Measurements from ENCODE around the gene TCEANC2. TPM values are rescaled to one million over a fixed set of nuclear protein-coding genes. Genes with fewer than 3 reads are reported as not detected.
"Not testable (repeated sequence)": the region's sequence is repeated elsewhere in the genome, so short reads cannot be mapped to it uniquely, and the experiment has no call there.

TCEANC2 gene
- total RNA-seq, result 7.3 and 8.1 TPM in 2 replicates

DNA sequence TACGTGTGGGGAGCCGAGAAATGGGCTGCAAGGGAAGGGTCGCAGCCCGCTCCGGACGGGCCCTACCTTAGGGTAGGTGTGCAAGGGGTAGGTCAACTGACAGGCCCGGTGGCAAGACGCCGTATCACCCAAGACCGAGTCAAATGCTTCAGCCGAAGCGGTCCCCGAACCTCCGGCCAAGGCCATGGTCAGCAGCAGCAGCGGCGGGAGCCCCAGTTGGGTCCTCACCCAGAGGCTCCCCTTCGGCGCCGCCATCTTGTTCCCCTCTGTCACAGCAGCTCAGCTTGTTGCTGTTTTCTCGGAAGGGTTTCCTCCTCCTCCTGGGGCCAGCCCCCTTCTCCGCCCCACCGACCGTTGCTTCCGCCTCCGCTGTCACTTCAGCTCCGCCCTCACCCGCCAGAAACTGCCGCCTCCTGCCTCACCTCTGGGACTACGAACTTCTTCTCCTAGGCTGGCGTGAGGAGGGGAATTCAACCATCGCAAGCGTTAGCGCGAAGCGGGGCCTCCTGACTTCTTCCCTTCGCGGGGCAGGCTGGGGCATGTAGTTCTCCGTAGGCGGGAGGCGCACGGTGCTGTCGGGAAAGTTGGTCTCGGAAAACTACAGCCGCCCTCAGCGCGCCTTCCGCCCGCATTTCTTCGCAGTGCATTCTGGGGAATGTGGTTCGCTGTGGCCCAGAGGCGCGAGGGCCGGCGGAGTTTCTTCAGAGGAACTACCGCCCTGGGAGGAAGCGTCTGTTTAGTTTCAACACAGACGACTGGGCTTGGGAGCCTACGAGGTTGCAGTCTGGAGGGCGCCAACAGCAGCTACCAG lies at the start of gene TCEANC2, which contains the start of gene TMEM59:
Gene TCEANC2, plus strand, starts transcription at position 675 of the 811 bp plus-strand sequence. CDS start 815 bp downstream, outside the sequence.
Gene TMEM59, minus strand, starts transcription at position 271 of the 811 bp plus-strand sequence. Its CDS starts 16 bp downstream, at position 255.
- Mint-ChIP-seq H3K27ac (no peak within 1 kb of the TSS), H3K4me1 (peaks cover 38% of the 10 kb centered on the region), H3K4me3 (no peak within 1 kb of the TSS), H3K36me3 (ENCODE audit: low read depth) (peaks cover 17% of the 10 kb centered on the region), H3K9me3 (no peaks in the 10 kb centered on the region), H3K27me3 (no peaks in the 10 kb centered on the region)
- ATAC-seq (ENCODE audit: low read depth) (peak; percentile 92), DNase-seq (peak; percentile 92)
- TF ChIP-seq, protein P1, sequence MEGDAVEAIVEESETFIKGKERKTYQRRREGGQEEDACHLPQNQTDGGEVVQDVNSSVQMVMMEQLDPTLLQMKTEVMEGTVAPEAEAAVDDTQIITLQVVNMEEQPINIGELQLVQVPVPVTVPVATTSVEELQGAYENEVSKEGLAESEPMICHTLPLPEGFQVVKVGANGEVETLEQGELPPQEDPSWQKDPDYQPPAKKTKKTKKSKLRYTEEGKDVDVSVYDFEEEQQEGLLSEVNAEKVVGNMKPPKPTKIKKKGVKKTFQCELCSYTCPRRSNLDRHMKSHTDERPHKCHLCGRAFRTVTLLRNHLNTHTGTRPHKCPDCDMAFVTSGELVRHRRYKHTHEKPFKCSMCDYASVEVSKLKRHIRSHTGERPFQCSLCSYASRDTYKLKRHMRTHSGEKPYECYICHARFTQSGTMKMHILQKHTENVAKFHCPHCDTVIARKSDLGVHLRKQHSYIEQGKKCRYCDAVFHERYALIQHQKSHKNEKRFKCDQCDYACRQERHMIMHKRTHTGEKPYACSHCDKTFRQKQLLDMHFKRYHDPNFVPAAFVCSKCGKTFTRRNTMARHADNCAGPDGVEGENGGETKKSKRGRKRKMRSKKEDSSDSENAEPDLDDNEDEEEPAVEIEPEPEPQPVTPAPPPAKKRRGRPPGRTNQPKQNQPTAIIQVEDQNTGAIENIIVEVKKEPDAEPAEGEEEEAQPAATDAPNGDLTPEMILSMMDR (IDR thresholded peaks at IDR 0.05), result no peak
- POLR2A ChIA-PET, result interaction anchor here (0.8 to 4.6 kb wide), 10 partner anchors 8 to 711 kb away, joined by 3 to 44 read pairs (median 4); partner anchors contain the start of genes CYB5RL, IFT25, LRRC42 and MRPL37
- intact Hi-C loops (cut with micrococcal nuclease), result loop anchor here (1.0 to 10.0 kb wide), 12 partner anchors 17 to 1998 kb away; partner anchors contain the start of genes BTF3L4, CYB5RL, LRRC42 and MAGOH
- CTCF ChIA-PET, result interaction anchor here (0.6 to 2.5 kb wide), 3 partner anchors 19 to 436 kb away, joined by 3 to 12 read pairs (median 5); no protein-coding TSS in a partner anchor

DNA sequence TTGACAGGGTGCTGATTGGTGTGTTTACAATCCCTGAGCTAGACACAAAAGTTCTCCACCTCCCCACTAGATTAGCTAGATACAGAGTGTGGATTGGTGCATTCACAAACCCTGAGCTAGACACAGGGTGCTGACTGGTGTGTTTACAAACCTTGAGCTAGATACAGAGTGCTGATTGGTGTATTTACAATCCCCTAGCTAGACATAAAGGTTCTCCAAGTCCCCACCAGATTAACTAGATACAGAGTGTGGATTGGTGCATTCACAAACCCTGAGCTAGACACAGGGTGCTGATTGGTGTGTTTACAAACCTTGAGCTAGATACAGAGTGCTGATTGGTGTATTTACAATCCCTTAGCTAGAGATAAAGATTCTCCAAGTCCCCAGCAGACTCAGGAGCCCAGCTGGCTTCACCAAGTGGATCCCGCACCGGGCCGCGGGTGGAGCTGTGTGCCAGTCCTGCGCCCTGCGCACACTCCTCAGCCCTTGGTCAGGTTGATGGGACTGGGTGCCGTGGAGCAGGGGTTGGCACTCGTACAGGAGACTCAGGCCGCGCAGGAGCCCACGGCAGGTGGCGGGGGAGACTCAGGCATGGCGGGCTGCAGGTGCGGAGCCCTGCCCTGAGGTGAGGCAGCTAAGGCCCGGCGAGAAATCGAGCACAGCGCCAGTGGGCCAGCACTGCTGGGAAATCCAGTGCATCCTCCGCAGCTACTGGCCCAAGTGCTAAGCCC lies 49.5 kb upstream of the TCEANC2 start:
- POLR2A ChIA-PET; H3K27ac Mint-ChIP-seq; CTCF ChIA-PET; H3K4me1 Mint-ChIP-seq; ATAC-seq (ENCODE audit: low read depth); H3K9me3 Mint-ChIP-seq; DNase-seq; H3K36me3 Mint-ChIP-seq (ENCODE audit: low read depth); H3K4me3 Mint-ChIP-seq; intact Hi-C loops (cut with micrococcal nuclease); H3K27me3 Mint-ChIP-seq: not testable (repeated sequence)

DNA sequence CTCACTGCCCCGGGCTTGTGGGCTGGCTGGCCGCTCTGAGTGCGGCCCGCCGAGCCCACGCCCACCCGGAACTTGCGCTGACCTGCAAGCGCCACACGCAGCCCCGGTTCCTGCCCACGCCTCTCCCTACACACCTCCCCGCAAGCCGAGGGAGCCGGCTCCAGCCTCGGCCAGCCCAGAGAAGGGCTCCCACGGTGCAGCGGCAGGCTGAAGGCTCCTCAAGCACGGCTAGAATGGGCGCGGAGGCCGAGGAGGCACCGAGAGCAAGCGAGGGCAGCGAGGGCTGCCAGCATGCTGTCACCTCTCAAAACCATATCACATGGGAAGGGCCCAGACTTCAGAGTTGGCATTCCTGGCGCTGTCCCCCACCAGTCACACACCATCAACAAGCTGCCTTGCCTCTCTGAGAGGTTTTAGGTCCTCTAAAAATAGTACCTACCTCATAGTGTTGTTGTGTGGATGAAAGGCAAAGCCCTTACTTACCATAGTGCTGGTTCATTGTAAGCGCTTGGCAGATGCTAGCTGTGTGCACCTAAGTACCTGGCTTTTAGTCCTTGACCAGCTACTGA lies 48.8 kb upstream of the TCEANC2 start:
- no peak overlapping the region for H3K4me3 Mint-ChIP-seq
- intact Hi-C loops (cut with micrococcal nuclease), result no loop called here
- CTCF ChIA-PET, result no interaction called here
- TF ChIP-seq, protein P1 (IDR thresholded peaks at IDR 0.05), result no peak
- ATAC-seq (ENCODE audit: low read depth) (no peak), DNase-seq (no peak)
- H3K36me3 Mint-ChIP-seq (ENCODE audit: low read depth), result no peaks in the 10 kb centered on the region
- peaks cover 3% of the 10 kb centered on the region for H3K27me3 Mint-ChIP-seq
- H3K4me1 Mint-ChIP-seq, result no peaks in the 10 kb centered on the region
- no peaks in the 10 kb centered on the region for H3K9me3 Mint-ChIP-seq
- H3K27ac Mint-ChIP-seq, result no peak overlapping the region
- POLR2A ChIA-PET, result no interaction called here

DNA sequence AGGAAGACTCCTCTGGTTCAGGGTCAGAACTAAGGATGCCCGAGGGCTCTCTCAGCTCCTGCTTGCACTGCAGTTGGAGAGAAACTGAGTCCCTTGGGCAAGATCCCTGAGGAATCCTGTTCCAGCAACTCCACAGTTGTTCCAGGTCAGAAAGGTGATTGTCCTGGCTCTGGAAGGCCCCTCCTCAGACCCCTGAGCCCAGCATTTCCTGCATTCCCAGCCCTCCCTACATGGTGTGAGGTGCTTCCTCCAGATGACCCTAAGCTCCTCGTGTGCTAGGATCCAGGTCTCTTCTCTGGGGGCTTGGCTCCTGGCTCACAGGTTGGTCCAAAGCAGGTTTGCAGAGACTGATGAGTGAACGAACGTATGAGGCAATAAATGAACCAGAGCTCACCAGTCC lies 46.9 kb upstream of the TCEANC2 start:
- POLR2A ChIA-PET, result no interaction called here
- intact Hi-C loops (cut with micrococcal nuclease), result no loop called here
- CTCF ChIA-PET, result no interaction called here
- TF ChIP-seq, protein P1 (IDR thresholded peaks at IDR 0.05), result no peak
- Mint-ChIP-seq H3K27me3 (peaks cover 8% of the 10 kb centered on the region), H3K4me1 (no peaks in the 10 kb centered on the region), H3K36me3 (ENCODE audit: low read depth) (no peaks in the 10 kb centered on the region), H3K27ac (no peak overlapping the region), H3K4me3 (no peak overlapping the region), H3K9me3 (no peaks in the 10 kb centered on the region)
- ATAC-seq (ENCODE audit: low read depth), result no peak
- DNase-seq, result no peak

DNA sequence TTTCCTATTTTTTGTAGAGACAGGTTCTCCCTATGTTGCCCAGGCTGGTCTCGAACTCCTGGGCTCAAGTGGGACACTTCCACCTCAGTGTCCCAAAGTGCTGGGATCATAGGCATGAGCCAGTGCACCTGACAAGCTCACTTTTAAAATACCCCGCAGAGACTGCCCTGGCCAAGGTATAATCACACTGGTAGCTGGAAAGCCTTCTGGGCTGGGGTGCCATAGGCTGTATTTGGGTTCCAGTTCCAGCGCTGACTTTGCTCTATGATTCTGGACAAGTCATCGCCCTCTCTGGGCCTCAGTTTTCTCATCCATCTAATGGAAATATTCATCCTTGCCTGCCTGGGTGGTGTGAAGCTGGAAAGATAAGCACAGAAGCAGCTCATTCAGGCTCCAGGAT lies 45.8 kb upstream of the TCEANC2 start:
- Mint-ChIP-seq H3K4me1 (no peaks in the 10 kb centered on the region), H3K27me3 (peaks cover 12% of the 10 kb centered on the region)

More for the DNA sequence above, 45.8 kb upstream of the TCEANC2 start:
- Mint-ChIP-seq H3K36me3 (ENCODE audit: low read depth) (no peaks in the 10 kb centered on the region), H3K9me3 (no peaks in the 10 kb centered on the region), H3K27ac (no peak overlapping the region), H3K4me3 (no peak overlapping the region)
- intact Hi-C loops (cut with micrococcal nuclease), result no loop called here
- CTCF ChIA-PET, result no interaction called here
- ATAC-seq (ENCODE audit: low read depth) (no peak), DNase-seq (no peak)
- TF ChIP-seq, protein P1 (IDR thresholded peaks at IDR 0.05), result no peak
- POLR2A ChIA-PET, result no interaction called here

Measured in activated B cell treated with CpG ODN at 0.5 μM for 24 hours (primary cell).